Dedifferentiated amniotic fluid mesenchymal stem cell (primary cell): Measurements from ENCODE around the gene FKBP10.
"Not testable (repeated sequence)": the region's sequence is repeated elsewhere in the genome, so short reads cannot be mapped to it uniquely, and the experiment has no call there.

Experiments
- DNase-seq: peaks from one replicate; pipeline ENCODE4 v3.0.0-alpha.2; 2016; ENCODE audit errors: extremely low spot score

The FKBP10 gene

DNA sequence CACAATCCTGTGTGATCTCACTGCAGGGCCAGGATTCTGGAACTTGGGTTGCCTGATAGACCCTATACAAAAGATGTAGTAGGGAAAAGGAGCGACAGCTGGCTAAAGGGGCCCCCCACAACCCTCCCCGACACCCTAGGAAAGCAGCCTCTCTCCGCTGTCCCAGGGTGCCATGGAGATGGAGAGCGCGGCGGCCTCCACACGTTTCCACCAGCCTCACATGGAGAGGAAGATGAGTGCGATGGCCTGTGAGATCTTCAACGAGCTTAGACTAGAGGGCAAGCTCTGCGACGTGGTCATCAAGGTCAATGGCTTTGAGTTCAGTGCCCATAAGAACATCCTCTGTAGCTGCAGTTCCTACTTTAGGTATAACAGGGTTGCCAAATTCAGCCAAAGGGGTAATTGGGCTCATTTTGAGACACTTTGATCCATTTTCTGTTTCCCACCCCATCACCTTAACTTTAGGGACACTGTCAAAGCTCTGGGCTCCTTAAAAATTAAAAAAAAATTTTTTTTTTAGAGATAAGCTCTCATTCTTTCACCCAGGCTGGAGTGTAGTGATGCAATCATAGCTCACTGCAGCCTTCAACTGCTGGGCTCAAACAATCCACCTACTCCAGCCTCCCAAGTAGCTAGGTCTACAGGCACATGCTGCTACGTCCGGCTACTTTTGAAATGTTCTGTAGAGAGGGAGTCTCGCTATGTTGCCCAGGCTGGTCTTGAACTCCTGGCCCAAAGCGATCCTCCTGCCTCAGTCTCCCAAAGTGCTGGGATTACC is 25.1 kb downstream of the FKBP10 start, which contains the start of gene KLHL10:
Gene KLHL10 (plus strand): TSS at position 65 of the 778 bp plus-strand sequence. CDS start 108 bp downstream, at position 173.
- DNase-seq = no peak

DNA sequence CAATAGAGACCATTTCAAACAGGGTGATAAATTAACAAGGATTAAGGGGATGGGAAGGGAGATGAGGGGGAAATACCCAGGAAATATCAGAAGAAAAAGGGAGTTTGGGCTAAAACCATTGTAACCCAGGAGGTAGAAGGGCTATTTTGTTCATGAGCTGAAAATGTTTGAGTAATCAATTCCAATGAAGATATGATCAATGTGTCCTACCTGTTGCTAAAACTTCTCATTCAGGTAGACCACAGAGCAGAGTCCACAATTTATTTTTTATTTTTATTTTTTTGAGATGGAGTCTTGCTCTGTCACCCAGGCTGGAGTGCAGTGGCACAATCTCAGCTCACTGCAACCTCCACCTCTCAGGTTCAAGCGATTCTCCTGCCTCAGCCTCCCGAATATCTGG is 26.6 kb downstream of the FKBP10 start:
- not testable (repeated sequence) for DNase-seq

DNA sequence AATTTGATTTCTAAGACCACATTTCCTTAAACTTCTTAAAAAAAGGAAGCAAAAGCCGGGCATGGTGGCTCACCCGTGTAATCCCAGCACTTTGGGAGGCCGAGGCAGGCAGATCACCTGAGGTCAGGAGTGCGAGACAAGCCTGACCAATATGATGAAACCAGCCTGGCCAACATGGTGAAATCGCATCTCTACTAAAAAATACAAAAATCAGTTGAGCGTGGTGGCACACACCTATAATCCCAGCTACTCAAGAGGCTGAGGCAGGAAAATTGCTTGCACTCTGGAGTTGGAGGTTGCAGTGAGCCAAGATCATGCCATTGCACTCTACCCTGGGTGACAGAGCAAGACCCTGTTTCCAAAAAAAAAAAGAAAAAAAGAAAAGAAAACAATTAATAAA is 28.0 kb downstream of the FKBP10 start:
- not testable (repeated sequence) for DNase-seq

DNA sequence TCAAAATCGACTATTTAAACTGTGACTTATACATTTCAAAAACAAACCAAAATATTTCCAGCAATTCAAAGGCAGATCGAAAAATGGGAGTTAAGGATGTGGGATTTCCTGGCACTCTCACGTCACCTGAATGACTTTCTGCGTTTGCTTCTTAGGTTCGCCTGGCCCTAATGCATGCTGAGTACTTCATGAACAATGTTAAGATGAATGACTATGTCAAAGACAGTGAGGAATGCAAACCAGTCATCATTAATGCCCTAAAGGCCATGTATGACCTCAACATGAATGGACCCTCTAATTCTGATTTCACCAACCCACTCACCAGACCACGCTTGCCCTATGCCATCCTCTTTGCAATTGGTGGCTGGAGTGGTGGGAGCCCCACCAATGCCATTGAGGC is 32.2 kb downstream of the FKBP10 start:
- no peak for DNase-seq

DNA sequence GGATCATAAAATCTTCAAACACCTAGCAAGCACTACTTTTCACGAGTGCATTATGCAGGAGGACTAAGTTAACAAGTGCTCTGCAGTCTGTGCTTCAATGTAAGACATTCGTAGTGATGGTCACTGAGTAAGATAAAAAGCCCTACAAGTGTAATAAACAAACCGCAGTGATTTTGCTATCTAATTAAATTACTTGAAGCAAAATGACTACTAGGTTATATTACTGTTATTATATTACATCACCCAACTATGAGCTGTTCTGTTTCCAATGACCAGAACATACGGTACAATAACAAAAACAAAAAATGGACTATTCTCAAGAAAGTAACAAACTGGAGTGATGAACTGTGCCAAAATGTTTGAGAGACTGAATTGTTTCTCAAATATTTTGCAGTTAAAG is 36.0 kb downstream of the FKBP10 start:
- no peak for DNase-seq

DNA sequence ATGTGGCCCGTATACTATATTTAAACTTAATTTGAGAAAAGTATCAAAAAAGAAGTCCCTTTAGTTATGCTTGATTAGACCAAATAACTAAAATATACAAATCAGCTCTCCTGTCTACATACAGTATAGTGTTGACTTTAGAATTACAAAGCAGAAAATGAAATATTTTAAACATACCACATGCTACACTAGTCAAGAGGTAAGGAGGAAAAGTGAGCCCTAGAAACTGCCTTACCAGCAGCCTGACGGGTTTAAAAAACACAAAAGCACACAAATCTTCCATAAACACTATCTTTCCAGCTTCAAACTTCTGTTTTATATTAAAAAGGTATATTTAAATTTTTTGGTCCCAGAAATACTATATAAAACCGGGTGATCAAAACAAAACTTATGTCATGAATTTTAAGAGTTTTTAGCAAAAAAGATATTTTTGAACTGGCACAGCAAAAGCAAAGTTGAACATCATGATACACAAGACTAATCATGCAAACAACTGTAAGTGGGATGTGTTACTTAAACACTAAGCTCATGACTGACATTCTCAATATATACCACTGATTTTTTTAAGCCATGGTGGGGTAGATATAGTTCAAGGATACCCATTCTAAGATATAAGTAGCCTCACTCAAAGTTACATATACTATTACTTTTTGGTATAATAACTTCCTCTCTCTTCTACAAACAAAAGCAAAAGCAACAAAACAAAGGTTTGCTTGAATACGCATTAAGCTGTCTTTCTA is 36.6 kb downstream of the FKBP10 start:
- no peak for DNase-seq

DNA sequence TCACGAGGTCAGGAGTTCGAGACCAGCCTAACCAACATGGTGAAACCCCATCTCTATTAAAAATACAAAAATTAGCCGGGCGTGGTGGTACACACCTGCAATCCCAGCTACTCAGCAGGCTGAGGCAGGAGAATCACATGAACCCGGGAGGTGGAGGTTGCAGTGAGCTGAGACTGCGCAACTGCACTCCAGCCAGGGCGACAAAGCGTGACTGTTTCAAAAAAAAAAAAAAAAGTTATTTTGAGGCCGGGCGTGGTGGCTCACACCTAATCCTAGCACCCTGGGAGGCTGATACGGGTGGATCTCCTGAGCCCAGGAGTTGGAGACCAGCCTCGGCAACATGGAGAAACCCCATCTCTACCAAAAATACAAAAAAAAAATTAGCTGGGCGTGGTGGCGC is 38.6 kb downstream of the FKBP10 start:
- not testable (repeated sequence) for DNase-seq

DNA sequence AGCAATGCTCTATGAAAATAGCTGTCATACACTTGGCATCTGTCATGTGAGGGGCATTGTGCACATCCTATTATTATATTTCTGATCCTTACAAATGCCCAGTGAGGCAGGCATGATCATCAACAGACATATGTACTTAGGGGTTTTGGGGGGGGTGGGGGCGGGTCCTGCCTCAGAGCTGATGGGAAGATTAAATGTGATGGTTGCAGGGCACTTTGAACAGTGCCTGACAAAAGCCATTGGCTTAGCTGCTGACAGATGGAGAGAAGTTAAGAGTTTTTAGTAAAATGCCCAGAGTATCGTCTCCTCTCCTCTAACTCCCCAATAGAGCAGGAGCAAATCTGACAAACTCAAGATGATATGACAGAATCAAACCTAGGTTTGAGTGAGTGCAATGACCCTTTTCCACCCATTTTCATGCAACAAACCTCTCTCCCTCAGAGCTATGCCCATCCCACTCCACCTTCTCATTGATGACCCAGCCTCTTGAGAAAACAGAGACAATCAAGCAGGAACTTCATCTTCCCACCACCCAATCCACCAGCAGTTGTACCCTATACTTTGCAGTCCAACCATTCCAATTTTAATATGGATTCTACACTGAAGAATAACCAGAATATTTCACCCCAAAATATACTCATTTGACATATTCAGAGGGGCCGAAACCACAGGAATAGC is 47.6 kb downstream of the FKBP10 start:
- DNase-seq = no peak

DNA sequence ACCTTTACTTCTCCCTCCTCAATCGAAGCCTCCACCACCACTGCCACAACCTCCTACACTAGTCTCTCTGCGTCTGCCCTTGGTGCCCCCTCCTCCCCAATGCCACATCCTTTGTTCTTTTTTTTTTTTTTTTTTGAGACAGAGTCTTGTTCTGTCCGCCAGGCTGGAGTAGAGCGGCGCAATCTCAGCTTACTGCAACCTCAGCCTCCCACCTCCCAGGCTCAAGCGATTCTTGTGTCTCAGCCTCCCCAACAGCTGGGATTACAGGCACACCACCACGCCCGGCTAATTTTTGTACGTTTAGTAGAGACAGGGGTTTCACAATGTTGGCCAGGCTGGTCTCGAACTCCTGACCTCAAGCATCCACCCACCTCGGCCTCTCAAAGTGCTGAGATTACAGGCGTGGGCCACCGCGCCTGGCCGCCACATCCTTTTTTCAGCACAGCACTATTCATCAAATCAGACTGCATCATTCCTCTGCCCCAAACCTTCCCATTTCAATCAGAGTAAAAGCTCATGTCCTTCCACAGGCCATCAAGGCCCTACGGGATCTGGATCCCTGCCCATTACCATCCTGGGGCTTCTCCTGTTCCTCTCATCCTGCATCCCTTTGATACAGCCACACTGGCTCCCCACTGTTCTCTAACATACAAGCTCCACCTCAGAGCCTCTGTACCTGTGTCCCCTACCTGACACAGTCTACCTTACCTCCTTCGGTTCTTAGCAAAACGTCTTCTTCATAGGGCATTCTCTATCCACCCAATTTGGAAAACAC is 50.5 kb downstream of the FKBP10 start:
- DNase-seq = no peak

DNA sequence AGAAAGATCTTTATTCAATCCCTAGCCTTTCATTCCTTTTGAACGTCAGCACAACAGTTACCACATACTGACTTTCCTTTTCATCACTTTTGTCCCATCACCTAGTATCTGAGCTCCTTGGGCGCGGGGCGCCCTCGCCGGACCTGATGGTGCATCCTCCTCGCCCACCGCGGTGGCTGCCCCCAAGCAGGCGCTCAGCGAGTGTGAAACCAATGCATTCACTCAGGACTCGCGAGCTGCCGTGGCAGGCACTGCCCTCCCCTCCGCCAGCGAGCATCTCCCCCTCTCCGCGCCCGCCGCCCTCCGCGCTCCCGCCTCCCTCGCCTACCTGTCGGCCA is 51.7 kb downstream of the FKBP10 start:
- no peak for DNase-seq

DNA sequence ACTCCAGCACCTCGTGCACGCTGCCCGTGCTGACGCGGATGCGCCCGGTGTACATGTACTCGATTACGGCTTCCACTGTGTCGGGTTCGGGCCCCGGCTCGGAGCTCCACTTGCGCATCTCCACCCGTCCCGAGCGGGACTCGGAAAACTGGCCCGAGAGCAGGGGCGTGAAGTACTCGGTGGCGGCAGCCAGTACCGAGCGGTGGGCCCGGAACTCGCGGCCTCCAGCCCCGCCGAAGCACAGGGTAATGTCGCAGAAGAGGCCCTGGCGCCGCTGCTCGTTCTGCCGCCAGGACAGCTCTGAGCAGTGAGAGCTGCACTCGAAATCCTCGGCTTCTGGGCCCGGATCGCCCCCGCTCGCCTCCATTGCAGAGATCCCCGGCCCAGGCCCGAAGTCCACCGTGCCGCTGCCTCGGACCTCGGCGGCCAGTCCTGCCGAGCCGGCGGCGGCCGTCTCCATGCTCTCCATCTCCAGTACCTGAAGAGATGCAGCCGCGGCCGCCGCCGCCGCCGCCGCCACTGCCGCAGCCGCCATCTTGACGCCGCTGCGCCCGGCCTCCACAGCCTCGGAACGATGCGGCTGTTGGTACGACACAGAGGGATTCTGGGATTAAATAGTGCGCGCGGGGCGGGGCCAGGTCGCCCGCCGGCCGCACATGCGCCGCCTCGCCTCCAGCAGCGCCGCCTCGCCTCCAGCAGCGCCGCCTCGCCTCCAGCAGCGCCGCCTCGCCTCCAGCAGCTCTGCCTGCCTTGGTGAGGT is 52.2 kb downstream of the FKBP10 start, which contains the start of gene KLHL11:
Gene KLHL11 (minus strand): TSS at position 588 of the 760 bp plus-strand sequence. CDS start 53 bp downstream, at position 535.
- DNase-seq = peak; percentile 87

DNA sequence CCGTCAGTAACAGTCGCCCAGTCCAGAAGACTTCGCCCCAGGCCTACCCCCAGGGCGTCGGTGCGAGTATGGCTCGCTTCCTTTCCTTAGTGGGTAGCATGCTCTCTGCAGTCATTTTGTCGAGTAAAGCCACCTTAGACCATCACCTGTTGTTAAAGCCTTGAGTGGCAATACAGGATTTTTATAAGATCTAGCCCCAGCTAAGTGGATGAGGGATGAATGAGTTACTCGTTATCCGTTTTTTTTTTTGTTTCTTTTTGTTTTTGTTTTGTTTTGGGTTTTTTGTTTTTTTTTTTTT is 52.7 kb downstream of the FKBP10 start:
- no peak for DNase-seq

DNA sequence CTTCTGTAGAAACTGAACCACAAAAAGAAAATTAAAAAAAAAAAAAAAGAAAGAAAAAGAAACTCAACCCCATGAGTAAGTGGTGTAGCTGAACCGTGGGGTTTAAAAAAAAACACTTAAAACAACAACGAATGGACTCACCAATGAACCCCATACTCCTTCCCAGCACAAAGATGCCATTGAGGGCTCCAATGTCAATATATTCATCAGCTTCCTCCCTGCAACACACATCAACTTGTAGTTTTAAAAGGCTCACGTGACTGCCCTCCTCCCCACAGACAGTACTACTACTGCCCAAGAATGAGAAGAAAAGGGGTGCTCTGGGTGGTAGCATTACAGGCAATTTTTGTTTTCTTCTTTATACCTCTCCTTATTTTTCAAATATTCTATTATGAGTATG is 55.8 kb downstream of the FKBP10 start:
- DNase-seq = no peak

DNA sequence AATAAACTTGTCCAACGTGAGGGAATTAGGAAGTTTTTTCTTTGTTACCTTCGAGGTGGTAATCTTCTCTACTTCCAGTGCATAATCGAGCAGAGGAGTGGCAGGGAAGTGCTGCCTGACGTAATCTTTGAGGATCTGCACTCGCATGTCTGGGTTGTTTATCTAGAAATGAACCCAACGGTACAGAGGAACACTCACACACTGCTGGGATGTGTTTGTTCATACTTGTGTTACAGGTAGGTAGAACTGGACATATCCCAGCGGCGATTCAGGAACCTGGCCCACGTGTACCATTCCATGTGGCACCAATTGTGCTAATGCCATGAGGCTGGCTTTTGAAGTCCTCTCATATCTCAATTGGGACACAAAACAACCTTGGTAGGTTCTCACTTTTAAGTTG is 56.6 kb downstream of the FKBP10 start:
- DNase-seq = no peak

DNA sequence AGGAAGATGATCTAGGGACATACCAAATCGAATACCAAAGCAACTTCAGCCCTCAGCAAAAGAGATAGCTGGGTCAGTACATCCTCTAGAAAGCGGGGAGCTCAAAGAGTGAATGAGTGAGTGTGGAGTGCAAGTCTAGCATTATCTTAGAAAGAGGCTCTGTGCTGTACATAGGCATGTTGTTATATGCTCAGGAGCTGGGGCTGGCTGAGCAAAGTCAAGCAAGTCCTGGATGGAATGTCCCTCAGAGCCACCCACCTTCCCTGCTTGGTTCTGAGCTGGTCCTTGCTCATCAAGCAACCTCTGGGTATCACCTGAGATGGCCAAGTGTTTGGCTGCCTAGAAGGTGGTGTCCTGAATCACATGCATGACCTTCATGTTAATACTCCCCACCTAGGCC is 57.3 kb downstream of the FKBP10 start:
- DNase-seq = no peak

DNA sequence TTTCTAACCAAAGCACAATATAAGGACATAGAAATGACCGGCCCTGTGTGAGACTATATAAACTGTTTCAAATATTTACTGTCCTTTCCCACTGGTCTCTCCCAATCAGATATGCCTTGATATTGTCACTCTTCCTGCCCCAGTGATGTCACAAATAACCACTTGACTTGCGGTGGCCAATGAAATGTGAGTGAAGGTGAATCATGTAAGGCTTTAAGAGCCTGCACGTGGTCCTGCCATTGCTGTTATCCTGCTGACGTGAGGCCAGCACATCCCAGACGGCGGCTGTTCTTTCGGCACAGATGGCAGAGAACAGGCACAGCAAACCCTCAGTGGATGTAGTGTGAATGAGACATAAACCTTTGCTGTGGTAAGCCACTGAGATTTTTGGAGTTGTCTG is 57.8 kb downstream of the FKBP10 start:
- no peak for DNase-seq

DNA sequence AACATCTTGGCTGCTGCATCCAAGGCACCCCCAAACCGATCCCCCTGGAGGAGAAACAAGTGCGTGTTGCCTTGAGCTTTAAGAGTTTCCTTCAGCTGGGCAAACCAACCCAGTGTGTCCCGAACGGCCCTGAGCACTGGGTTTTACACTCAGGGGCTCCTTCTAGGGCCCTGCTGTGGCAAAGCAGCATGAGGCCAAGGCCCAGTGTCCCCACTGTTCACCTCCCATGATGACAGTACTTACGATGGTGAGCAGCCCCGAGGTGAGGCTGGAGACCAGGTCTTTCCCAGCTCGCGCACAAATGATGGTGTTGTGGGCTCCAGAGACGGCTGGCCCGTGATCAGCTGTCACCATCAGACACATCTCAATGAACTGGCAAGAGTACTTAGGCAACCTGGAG is 59.0 kb downstream of the FKBP10 start:
- no peak for DNase-seq
